C4-2B (cell line): Measurements from ENCODE around the gene MACROD1.

Experiments used
- CTCF ChIP-seq: fragments of 450-650 bp; conservative IDR thresholded peaks from 2 replicates; pipeline ENCODE4 v1.5.1; 2017; ENCODE audit warnings: mild to moderate bottlenecking
- ZFX ChIP-seq: fragments of 450-650 bp; IDR thresholded peaks from 2 replicates; pipeline ENCODE4 v1.6.1; 2017

GRCh38 chr11:64056861-64057260 lies 109.1 kb downstream of the MACROD1 start:
- TF ChIP-seq CTCF, result no peak
- no peak for TF ChIP-seq ZFX
